SK-N-DZ (cell line): Measurements from ENCODE around the gene KAT14.
"Not testable (repeated sequence)": the region's sequence is repeated elsewhere in the genome, so short reads cannot be mapped to it uniquely, and the experiment has no call there.

Experiments
- DNase-seq: peaks from one replicate; pipeline ENCODE4 v3.0.0-alpha.2; 2015; ENCODE audit warnings: low spot score
- small RNA-seq, 2 experiments: library from RNA; depleted of rRNA; stranded (forward); fragments of <200 nt; gene quantifications; one replicate each; pipeline ENCODE3, GENCODE V24; 2014

The KAT14 gene

DNA sequence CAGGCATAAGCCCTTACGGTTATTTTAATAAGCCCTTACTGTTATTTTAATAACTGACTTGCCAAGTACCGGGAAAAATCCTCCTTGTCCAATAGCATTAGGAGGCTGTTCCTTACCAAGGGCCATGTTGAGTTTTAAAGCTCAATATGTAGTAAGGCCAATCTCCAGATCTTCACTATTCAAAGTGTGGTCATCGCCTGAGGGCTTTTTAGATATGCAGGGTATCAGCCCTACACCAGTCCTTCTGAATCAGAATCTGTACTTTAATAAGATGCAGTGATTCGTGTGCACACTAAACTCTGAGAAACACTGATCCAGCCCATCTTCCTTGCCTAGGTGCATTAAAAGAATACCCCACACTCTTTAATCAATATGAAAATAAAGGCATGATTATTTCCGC, 77.9 kb downstream of the KAT14 start:
- DNase-seq, result no peak

DNA sequence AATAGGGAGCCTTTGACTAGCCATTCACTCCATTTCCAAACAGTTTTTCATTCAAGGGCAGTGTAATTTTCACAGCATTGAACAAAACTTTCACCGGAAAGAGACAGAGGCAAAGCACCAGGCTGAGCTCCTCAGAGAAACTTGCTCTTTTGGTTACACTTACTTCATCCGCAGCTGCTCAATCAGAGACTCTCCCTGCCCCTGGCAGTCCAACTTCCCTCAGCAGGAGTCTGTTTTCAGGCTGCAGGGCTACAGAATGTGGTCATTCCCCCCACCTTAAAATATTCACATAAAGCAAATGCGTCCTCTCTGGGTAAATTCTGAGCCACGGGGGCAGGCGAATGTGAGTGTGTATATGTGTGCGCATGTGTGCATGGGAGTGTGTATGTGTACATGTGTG, 80.6 kb downstream of the KAT14 start:
- DNase-seq, result no peak

DNA sequence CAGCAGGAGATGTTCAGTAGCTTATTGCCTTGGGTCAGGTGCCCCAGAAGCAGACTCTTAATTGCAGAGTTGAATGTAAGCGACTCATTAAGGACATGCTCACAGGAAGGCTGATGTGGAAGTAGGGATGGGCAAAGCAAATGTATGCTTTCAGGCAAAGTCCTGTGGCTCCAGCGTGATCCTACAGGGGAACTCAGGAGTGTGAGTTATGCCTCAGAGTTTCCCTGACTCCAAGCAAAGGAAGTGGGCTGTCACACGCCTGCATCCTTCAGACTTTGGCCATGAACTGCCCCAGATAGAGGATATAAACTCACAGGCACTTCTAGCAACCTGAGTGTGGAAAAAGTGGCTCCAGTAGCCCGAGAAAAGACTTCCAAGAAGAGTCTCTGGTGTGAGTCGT, 85.7 kb downstream of the KAT14 start:
- DNase-seq, result no peak

DNA sequence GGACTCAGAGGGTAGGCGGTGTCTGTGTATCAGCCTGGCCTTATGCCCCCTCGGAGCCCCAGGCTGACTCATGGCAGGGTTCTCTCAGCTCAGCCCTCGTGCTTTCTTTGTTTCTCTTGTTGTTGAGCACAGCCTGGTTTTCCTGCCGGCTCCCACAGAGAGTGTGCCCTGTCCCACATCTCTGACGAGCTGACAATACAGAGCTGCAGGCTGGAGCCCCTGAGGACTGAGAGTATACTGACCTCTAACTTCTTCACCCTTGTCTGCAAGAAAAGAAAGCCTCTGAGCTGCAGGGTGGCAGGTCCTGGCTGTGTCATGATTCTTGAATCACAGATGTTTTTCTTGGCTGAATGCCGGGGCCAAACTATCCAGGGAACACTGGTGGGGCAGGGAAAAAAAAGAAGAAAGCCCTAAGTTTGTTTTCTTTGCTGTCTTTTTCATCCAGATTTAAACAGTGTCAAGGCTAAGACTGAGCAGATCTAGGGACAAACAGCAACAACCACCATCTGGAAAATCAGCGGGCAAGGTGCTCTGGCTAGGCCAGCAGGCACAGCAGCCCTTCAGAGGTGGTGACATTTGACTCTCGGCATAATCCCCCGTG, 87.4 kb downstream of the KAT14 start:
- DNase-seq, result peak; percentile 16

DNA sequence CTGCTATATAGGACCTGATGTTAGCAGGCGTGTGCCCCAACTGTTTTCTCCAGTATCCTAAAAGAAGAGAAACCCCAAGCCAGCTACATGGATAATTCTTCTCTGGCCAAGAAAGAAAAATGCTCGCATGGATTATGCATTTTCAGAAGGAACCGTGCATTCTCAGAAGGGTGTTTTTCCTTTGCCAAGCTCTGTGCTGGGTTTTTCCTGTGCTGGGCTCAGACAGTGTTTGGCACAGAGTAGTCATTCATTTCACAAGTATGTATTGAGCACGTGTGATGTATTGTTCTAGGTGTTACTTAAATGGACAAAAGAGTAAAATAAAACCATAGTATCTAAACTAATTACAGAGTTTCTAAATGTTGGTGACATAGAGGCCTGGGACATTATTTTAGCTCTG, 88.0 kb downstream of the KAT14 start:
- DNase-seq, result no peak

DNA sequence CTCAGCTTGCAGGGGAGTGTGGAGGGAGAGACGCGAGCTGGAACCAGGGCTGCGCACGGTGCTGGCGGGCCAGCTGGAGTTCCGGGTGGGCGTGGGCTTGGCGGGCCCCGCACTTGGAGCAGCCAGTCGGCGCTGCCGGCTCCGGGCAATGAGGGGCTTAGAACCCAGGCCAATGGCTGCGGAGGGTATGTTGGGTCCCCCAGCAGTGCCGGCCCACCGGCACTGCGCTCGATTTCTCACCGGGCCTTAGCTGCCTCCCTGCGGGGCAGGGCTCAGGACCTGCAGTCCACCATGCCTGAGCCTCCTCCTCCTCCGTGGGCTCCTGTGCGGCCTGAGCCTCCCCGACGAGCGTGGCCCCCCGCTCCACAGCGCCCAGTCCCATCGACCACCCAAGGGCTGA, 89.1 kb downstream of the KAT14 start:
- not testable (repeated sequence) for DNase-seq

DNA sequence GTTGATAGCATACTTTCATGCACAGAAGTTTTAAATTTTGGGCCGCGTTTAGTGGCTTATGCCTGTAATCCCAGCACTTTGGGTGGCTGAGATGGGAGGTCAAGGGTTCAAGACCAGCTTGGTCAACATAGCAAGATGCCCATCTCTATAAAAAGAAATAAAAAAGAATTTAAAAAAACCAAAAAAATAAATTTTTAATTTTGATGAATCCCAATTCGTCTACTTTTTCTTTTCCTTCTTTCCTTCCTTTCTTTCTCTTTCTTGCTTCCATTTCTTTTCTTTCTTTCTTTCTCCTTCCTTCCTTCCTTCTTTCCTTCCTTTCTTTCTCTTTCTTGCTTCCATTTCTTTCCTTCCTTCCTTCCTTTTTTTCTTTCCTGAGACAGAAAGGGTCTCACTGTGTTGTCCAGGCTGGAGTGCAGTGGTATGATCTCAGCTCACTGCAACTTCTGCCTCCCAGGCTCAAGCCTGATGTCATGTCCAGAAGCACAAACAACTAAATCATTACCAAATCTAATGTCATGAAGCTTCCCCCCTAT, 95.8 kb downstream of the KAT14 start:
- DNase-seq, result no peak

Small RNAs within 50 kb of the gene (small RNA-seq; reads per million reads assigned to genes)
- gene RF00019, result 0 reads per million in 2 experiments
- 0 reads per million in 2 experiments for gene RNU7-137P
